ENCODE measurements around the gene TBC1D1.

DNA sequence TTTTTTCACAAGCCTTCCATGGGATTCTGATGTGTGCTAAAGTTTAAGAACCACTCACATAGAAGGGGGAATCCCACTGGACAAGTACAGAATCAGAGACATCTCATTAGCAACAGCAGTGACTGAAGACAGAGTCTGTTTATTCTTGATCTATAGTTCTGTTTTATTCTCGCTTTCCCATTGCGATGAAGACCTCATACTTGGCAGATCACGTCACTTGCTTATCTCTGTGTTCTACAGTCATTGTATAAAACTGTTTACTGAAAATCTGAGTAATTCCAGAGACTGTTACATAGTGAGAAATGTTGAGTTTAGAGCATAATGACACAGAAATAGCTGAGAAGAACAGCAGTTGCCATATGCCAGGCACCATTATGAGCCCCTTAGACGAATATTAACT lies 254.9 kb downstream of the TBC1D1 start:
- TF ChIP-seq EZH2 (IDR thresholded peaks at IDR 0.05; ENCODE audit: low read depth): no peak
- TF ChIP-seq, protein P1, sequence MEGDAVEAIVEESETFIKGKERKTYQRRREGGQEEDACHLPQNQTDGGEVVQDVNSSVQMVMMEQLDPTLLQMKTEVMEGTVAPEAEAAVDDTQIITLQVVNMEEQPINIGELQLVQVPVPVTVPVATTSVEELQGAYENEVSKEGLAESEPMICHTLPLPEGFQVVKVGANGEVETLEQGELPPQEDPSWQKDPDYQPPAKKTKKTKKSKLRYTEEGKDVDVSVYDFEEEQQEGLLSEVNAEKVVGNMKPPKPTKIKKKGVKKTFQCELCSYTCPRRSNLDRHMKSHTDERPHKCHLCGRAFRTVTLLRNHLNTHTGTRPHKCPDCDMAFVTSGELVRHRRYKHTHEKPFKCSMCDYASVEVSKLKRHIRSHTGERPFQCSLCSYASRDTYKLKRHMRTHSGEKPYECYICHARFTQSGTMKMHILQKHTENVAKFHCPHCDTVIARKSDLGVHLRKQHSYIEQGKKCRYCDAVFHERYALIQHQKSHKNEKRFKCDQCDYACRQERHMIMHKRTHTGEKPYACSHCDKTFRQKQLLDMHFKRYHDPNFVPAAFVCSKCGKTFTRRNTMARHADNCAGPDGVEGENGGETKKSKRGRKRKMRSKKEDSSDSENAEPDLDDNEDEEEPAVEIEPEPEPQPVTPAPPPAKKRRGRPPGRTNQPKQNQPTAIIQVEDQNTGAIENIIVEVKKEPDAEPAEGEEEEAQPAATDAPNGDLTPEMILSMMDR (conservative IDR thresholded peaks at IDR 0.05): no peak

Measured in PC-9 (cell line).